K562 (cell line): Measurements from ENCODE around the gene HSPA1B. TPM values are rescaled to one million over a fixed set of nuclear protein-coding genes. Genes with fewer than 3 reads are reported as not detected.
A peak's percentile ranks its signal among the peaks of the same experiment; 100 is the strongest.

Source experiments
- ARID4B ChIP-seq: sonication (generic); formaldehyde crosslinking; IDR thresholded peaks from 2 replicates; pipeline ENCODE4 v1.8.0; 2022; ENCODE audit warnings: mild to moderate bottlenecking, missing genetic modification reagents
- ATF3 ChIP-seq, 2 experiments: fragments of 450-650 bp in 1 of 2; sonication (generic) in 1 of 2; formaldehyde crosslinking in 1 of 2; IDR thresholded peaks in 1 of 2; conservative IDR thresholded peaks in 1 of 2; 2 replicates each; pipeline versions ENCODE4 v1.6.1 to v1.8.1; 2016 to 2023; ENCODE audit warnings: mild to moderate bottlenecking in 2 of 2, moderate library complexity in 2 of 2, inconsistent platforms in 1 of 2, missing genetic modification reagents in 1 of 2
- E4F1 ChIP-seq: fragments of 250-450 bp; sonication (Bioruptor Pico); IDR thresholded peaks from 2 replicates; pipeline ENCODE4 v1.5.0; 2021; ENCODE audit warnings: mild to moderate bottlenecking, borderline replicate concordance
- MTA1 ChIP-seq: fragments of 450-650 bp; IDR thresholded peaks from 2 replicates; pipeline ENCODE4 v1.6.1; 2017; ENCODE audit warnings: borderline replicate concordance
- PTTG1 ChIP-seq: fragments of 450-650 bp; IDR thresholded peaks from 2 replicates; pipeline ENCODE4 v1.6.1; 2016; ENCODE audit warnings: low read depth, mild to moderate bottlenecking, missing genetic modification characterization, missing compliant biosample characterization
- SIRT6 ChIP-seq: IDR thresholded peaks from one replicate; pipeline ENCODE4 v1.6.1; 2012; ENCODE audit warnings: low read depth, mild to moderate bottlenecking, control low read depth, inconsistent platforms, low read length, moderate library complexity
- STAT5A ChIP-seq: IDR thresholded peaks from 2 replicates; pipeline ENCODE4 v1.6.1; 2012; ENCODE audit warnings: low read length, inconsistent platforms, borderline replicate concordance
- TFAP4 ChIP-seq: sonication (generic); formaldehyde crosslinking; IDR thresholded peaks from 2 replicates; pipeline ENCODE4 v1.8.0; 2022; ENCODE audit warnings: missing genetic modification reagents, mild to moderate bottlenecking, moderate library complexity, borderline replicate concordance
- U2AF1 ChIP-seq: fragments of 200-400 bp; formaldehyde crosslinking; optimal IDR thresholded peaks from 2 replicates; pipeline ENCODE3; 2017; ENCODE audit warnings: mild to moderate bottlenecking, low read depth, low read length, moderate library complexity
- YY1 ChIP-seq, 3 experiments: IDR thresholded peaks; 2 replicates each; pipeline ENCODE4 v1.6.1; 2011; ENCODE audit warnings: low read length in 2 of 3, mild to moderate bottlenecking in 2 of 3, moderate library complexity in 2 of 3, borderline replicate concordance in 1 of 3, control low read depth in 1 of 3, low read depth in 1 of 3; ENCODE audit not compliant: insufficient read depth in 3 of 3, insufficient replicate concordance in 2 of 3, control insufficient read depth in 1 of 3, insufficient read length in 1 of 3; ENCODE audit errors: extremely low read depth in 1 of 3
- ZEB2 ChIP-seq: fragments of 450-650 bp; IDR thresholded peaks from 2 replicates; pipeline ENCODE4 v1.6.1; 2016
- ZFPM2 ChIP-seq: fragments of 250-450 bp; sonication (Bioruptor Pico); IDR thresholded peaks from 2 replicates; pipeline ENCODE4 v1.5.1; 2022; ENCODE audit warnings: mild to moderate bottlenecking
- ZNF707 ChIP-seq: fragments of 250-450 bp; sonication (Bioruptor Pico); conservative IDR thresholded peaks from 2 replicates; pipeline ENCODE4 v1.8.0; 2022; ENCODE audit warnings: inconsistent platforms, mild to moderate bottlenecking, moderate library complexity
- polyA plus RNA-seq, 8 experiments: library from polyadenylated mRNA; depleted of rRNA in 4 of 8; stranded (reverse) in 5 of 8; unstranded in 3 of 8; fragments of >200 nt; fragmentation: Nextera tagmentation in 2 of 8; fragmentation: Illumina TruSeq in 1 of 8; extraction: Ambion mirVana in 2 of 8; extraction: Trizol in 1 of 8; gene quantifications; 2 replicates each; pipeline versions ENCODE4 v1.2.1 to v1.2.3, GENCODE V29; 2011 to 2014; ENCODE audit warnings: inconsistent platforms in 1 of 8, missing spikeins in 1 of 8
- total RNA-seq, 7 experiments: library from RNA; depleted of rRNA in 6 of 7; stranded (reverse); fragments of >200 nt in 6 of 7; fragmentation: Illumina TruSeq in 2 of 7; extraction: Trizol in 2 of 7; gene quantifications; 2 replicates each; pipeline versions ENCODE4 v1.2.1 to v1.2.3, GENCODE V29; 2011 to 2021; ENCODE audit warnings: low replicate concordance in 1 of 7

HSPA1B gene
- total and polyA plus RNA-seq, 9 of the 15 experiments (the other 6 are each of a cell fraction or from before 2014, with no cell fraction given): 0.27 to 227 (median 51.2) TPM

GRCh38 chr6:31806470-31807272, 20.9 kb upstream of the HSPA1B start, which contains the start of gene LSM2 (continued):
- TF ChIP-seq ZNF707 (CRISPR knock-in tag) (peak; percentile 42; the same call in 1 of the 2 replicates), MTA1 (peak; percentile 98), YY1 (IDR thresholded peaks at IDR 0.05; ENCODE audit: borderline replicate concordance in 1 of 3, control insufficient read depth in 1 of 3, extremely low read depth in 1 of 3, insufficient read depth in 3 of 3, insufficient read length in 1 of 3, insufficient replicate concordance in 2 of 3, low read depth in 1 of 3, low read length in 2 of 3) (peak in 2 of 3 experiments; percentile 80 to 82), E4F1 (CRISPR knock-in tag) (no peak), ZEB2 (peak; percentile 21; the same call in 1 of the 2 replicates), ZFPM2 (CRISPR knock-in tag) (no peak), SIRT6 (no peak), ATF3 (IDR thresholded peaks at IDR 0.05) (no peak), ATF3 (CRISPR knock-in tag; conservative IDR thresholded peaks at IDR 0.05) (peak; percentile 92), U2AF1 (peak; percentile 70), TFAP4 (CRISPR knock-in tag) (peak; percentile 92), STAT5A (no peak; the same call in 1 of the 2 replicates), PTTG1 (tag) (no peak), ARID4B (peak; percentile 96; the same call in 1 of the 2 replicates)
